ENCODE measurements around the gene TIMP4. TPM values are rescaled to one million over a fixed set of nuclear protein-coding genes. Genes with fewer than 3 reads are reported as not detected.
A peak's percentile ranks its signal among the peaks of the same experiment; 100 is the strongest.

TIMP4 gene
- total and polyA plus RNA-seq, 4 donors = 6.2 to 20.9 (median 11.5) TPM

GRCh38 chr3:12139111-12139511 is 19.6 kb downstream of the TIMP4 start:
- no peak overlapping the region for H3K4me3 ChIP-seq (ENCODE audit: low read depth, low read length)
- peaks cover 7% of the 10 kb centered on the region for H3K4me1 ChIP-seq (ENCODE audit: control insufficient read depth, insufficient read depth, low read length)
- no peak overlapping the region for H3K27ac ChIP-seq (ENCODE audit: low read depth, low read length)
- peak in 3 of 6 donors; percentile 33 to 64 (median 47) for DNase-seq (ENCODE audit: low read depth in 4 of 6, low spot score in 6 of 6)
- no peaks in the 10 kb centered on the region for H3K36me3 ChIP-seq (ENCODE audit: control insufficient read depth, insufficient read depth, low read length)
- H3K9me3 ChIP-seq (ENCODE audit: control insufficient read depth, insufficient read depth, low read length) = no peaks in the 10 kb centered on the region
- no peaks in the 10 kb centered on the region for H3K27me3 ChIP-seq (ENCODE audit: control insufficient read depth, insufficient read depth, low read length)
- 47% methylated on average over 5 of the region's 5 CpGs for WGBS (ENCODE audit: insufficient coverage)

- Histone ChIP-seq H3K27me3 (ENCODE audit: control insufficient read depth, insufficient read depth, low read length) (no peaks in the 10 kb centered on the region), H3K36me3 (ENCODE audit: control insufficient read depth, insufficient read depth, low read length) (no peaks in the 10 kb centered on the region), H3K27ac (ENCODE audit: low read depth, low read length) (no peak overlapping the region), H3K9me3 (ENCODE audit: control insufficient read depth, insufficient read depth, low read length) (no peaks in the 10 kb centered on the region), H3K4me3 (ENCODE audit: low read depth, low read length) (no peak overlapping the region), H3K4me1 (ENCODE audit: control insufficient read depth, insufficient read depth, low read length) (peaks cover 3% of the 10 kb centered on the region)
- DNase-seq (ENCODE audit: low read depth in 4 of 6, low spot score in 6 of 6) = peak in 1 of 6 donors; percentile 16
- no CpG with 5 or more reads among the region's 1 CpG for WGBS (ENCODE audit: insufficient coverage)
These were observed 20.7 kb downstream of the TIMP4 start for GRCh38 chr3:12138044-12138443.

- no peak for DNase-seq (ENCODE audit: low read depth in 4 of 6, low spot score in 6 of 6)
- WGBS (ENCODE audit: insufficient coverage) = no CpG with 5 or more reads among the region's 3 CpGs
- Histone ChIP-seq H3K4me1 (ENCODE audit: control insufficient read depth, insufficient read depth, low read length) (peaks cover 3% of the 10 kb centered on the region), H3K4me3 (ENCODE audit: low read depth, low read length) (no peak overlapping the region), H3K9me3 (ENCODE audit: control insufficient read depth, insufficient read depth, low read length) (no peaks in the 10 kb centered on the region), H3K27me3 (ENCODE audit: control insufficient read depth, insufficient read depth, low read length) (no peaks in the 10 kb centered on the region), H3K27ac (ENCODE audit: low read depth, low read length) (no peak overlapping the region), H3K36me3 (ENCODE audit: control insufficient read depth, insufficient read depth, low read length) (no peaks in the 10 kb centered on the region)
These were observed 22.3 kb downstream of the TIMP4 start for GRCh38 chr3:12136371-12136770.

GRCh38 chr3:12135029-12135657 is 23.6 kb downstream of the TIMP4 start:
- peaks cover 3% of the 10 kb centered on the region for H3K4me1 ChIP-seq (ENCODE audit: control insufficient read depth, insufficient read depth, low read length)

DNA sequence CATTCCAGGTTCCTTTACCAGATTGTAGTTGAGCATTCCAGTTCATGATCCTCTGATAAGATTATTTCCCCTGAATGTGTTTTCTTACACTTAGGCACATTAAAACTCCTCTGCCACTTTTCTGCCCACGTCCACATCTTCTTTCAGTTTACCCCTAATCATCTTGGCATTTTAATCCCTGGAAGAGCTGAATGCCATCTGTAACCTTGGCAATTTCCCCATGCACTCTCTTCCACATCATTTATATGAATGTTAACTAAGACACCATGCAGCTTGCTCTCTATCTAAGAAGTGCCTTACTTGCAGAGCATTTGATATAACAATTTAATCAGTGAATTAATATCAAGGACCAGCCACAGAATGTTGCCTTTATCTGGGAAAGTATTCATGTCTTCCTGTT is 25.8 kb downstream of the TIMP4 start:
- DNase-seq (ENCODE audit: low read depth in 4 of 6, low spot score in 6 of 6) = peak in 2 of 6 donors; percentile 17 to 35
- 47% methylated on average over 1 of the region's 1 CpG for WGBS (ENCODE audit: insufficient coverage)

More at GRCh38 chr3:12135029-12135657, 23.6 kb downstream of the TIMP4 start:
- Histone ChIP-seq H3K36me3 (ENCODE audit: control insufficient read depth, insufficient read depth, low read length) (no peaks in the 10 kb centered on the region), H3K9me3 (ENCODE audit: control insufficient read depth, insufficient read depth, low read length) (no peaks in the 10 kb centered on the region), H3K4me3 (ENCODE audit: low read depth, low read length) (no peak overlapping the region), H3K27ac (ENCODE audit: low read depth, low read length) (no peak overlapping the region), H3K27me3 (ENCODE audit: control insufficient read depth, insufficient read depth, low read length) (no peaks in the 10 kb centered on the region)
- DNase-seq (ENCODE audit: low read depth in 4 of 6, low spot score in 6 of 6) = peak in 3 of 6 donors; percentile 36 to 88 (median 77)
- no CpG with 5 or more reads among the region's 3 CpGs for WGBS (ENCODE audit: insufficient coverage)

GRCh38 chr3:12131351-12132090 is 27.2 kb downstream of the TIMP4 start:
- 90% methylated on average over 2 of the region's 3 CpGs for WGBS (ENCODE audit: insufficient coverage)
- Histone ChIP-seq H3K4me3 (ENCODE audit: low read depth, low read length) (no peak overlapping the region), H3K27ac (ENCODE audit: low read depth, low read length) (no peak overlapping the region)

More for the DNA sequence above, 25.8 kb downstream of the TIMP4 start:
- no peaks in the 10 kb centered on the region for H3K9me3 ChIP-seq (ENCODE audit: control insufficient read depth, insufficient read depth, low read length)
- no peaks in the 10 kb centered on the region for H3K36me3 ChIP-seq (ENCODE audit: control insufficient read depth, insufficient read depth, low read length)
- H3K4me3 ChIP-seq (ENCODE audit: low read depth, low read length) = no peak overlapping the region
- H3K4me1 ChIP-seq (ENCODE audit: control insufficient read depth, insufficient read depth, low read length) = no peaks in the 10 kb centered on the region
- no peaks in the 10 kb centered on the region for H3K27me3 ChIP-seq (ENCODE audit: control insufficient read depth, insufficient read depth, low read length)
- H3K27ac ChIP-seq (ENCODE audit: low read depth, low read length) = no peak overlapping the region

GRCh38 chr3:12127391-12127790 is 31.3 kb downstream of the TIMP4 start:
- H3K27me3 ChIP-seq (ENCODE audit: control insufficient read depth, insufficient read depth, low read length) = no peaks in the 10 kb centered on the region
- no peaks in the 10 kb centered on the region for H3K36me3 ChIP-seq (ENCODE audit: control insufficient read depth, insufficient read depth, low read length)
- no peaks in the 10 kb centered on the region for H3K9me3 ChIP-seq (ENCODE audit: control insufficient read depth, insufficient read depth, low read length)
- DNase-seq (ENCODE audit: low read depth in 4 of 6, low spot score in 6 of 6) = peak in 1 of 6 donors; percentile 64
- H3K4me1 ChIP-seq (ENCODE audit: control insufficient read depth, insufficient read depth, low read length) = no peaks in the 10 kb centered on the region
- H3K27ac ChIP-seq (ENCODE audit: low read depth, low read length) = no peak overlapping the region
- no peak overlapping the region for H3K4me3 ChIP-seq (ENCODE audit: low read depth, low read length)
- WGBS (ENCODE audit: insufficient coverage) = 86% methylated on average over 1 of the region's 1 CpG

More at GRCh38 chr3:12131351-12132090, 27.2 kb downstream of the TIMP4 start:
- Histone ChIP-seq H3K27me3 (ENCODE audit: control insufficient read depth, insufficient read depth, low read length) (no peaks in the 10 kb centered on the region), H3K36me3 (ENCODE audit: control insufficient read depth, insufficient read depth, low read length) (no peaks in the 10 kb centered on the region), H3K9me3 (ENCODE audit: control insufficient read depth, insufficient read depth, low read length) (no peaks in the 10 kb centered on the region), H3K4me1 (ENCODE audit: control insufficient read depth, insufficient read depth, low read length) (no peaks in the 10 kb centered on the region)
- peak in 1 of 6 donors; percentile 65 for DNase-seq (ENCODE audit: low read depth in 4 of 6, low spot score in 6 of 6)

GRCh38 chr3:12125772-12126171 is 32.9 kb downstream of the TIMP4 start:
- no peaks in the 10 kb centered on the region for H3K9me3 ChIP-seq (ENCODE audit: control insufficient read depth, insufficient read depth, low read length)
- H3K27me3 ChIP-seq (ENCODE audit: control insufficient read depth, insufficient read depth, low read length) = no peaks in the 10 kb centered on the region
- no peak overlapping the region for H3K4me3 ChIP-seq (ENCODE audit: low read depth, low read length)
- no peaks in the 10 kb centered on the region for H3K36me3 ChIP-seq (ENCODE audit: control insufficient read depth, insufficient read depth, low read length)
- H3K27ac ChIP-seq (ENCODE audit: low read depth, low read length) = no peak overlapping the region
- no peaks in the 10 kb centered on the region for H3K4me1 ChIP-seq (ENCODE audit: control insufficient read depth, insufficient read depth, low read length)
- no peak for DNase-seq (ENCODE audit: low read depth in 4 of 6, low spot score in 6 of 6)
- 86% methylated on average over 1 of the region's 1 CpG for WGBS (ENCODE audit: insufficient coverage)

GRCh38 chr3:12121466-12121865 is 37.2 kb downstream of the TIMP4 start:
- Histone ChIP-seq H3K9me3 (ENCODE audit: control insufficient read depth, insufficient read depth, low read length) (no peaks in the 10 kb centered on the region), H3K27ac (ENCODE audit: low read depth, low read length) (no peak overlapping the region), H3K36me3 (ENCODE audit: control insufficient read depth, insufficient read depth, low read length) (no peaks in the 10 kb centered on the region), H3K4me1 (ENCODE audit: control insufficient read depth, insufficient read depth, low read length) (no peaks in the 10 kb centered on the region), H3K27me3 (ENCODE audit: control insufficient read depth, insufficient read depth, low read length) (no peaks in the 10 kb centered on the region), H3K4me3 (ENCODE audit: low read depth, low read length) (no peak overlapping the region)
- DNase-seq (ENCODE audit: low read depth in 4 of 6, low spot score in 6 of 6) = no peak

All from spinal cord (tissue), 10 donors.